Fibroblast of skin of left quadriceps (primary cell): Measurements from ENCODE around the gene JKAMP.

Experiments
- DNase-seq, 2 experiments: peaks; one replicate each; pipeline ENCODE4 v3.0.0-alpha.2; 2013; ENCODE audit warnings: low read depth in 2 of 2

Gene JKAMP

GRCh38 chr14:59481407-59481806, 2.9 kb upstream of the JKAMP start:
- no peak for DNase-seq

GRCh38 chr14:59481871-59482540, 2.3 kb upstream of the JKAMP start:
- DNase-seq: peak; percentile 69 to 72

GRCh38 chr14:59482541-59483331, 1.6 kb upstream of the JKAMP start:
- DNase-seq: peak; percentile 84 to 85

GRCh38 chr14:59483363-59483762, 954 bp upstream of the JKAMP start:
- DNase-seq: peak; percentile 47 to 50

- no peak for DNase-seq
Measured at GRCh38 chr14:59484639-59485175, 390 bp downstream of the JKAMP start.

GRCh38 chr14:59490756-59491155, 6.4 kb downstream of the JKAMP start:
- no peak for DNase-seq

- no peak for DNase-seq
Measured at GRCh38 chr14:59492384-59492783, 8.1 kb downstream of the JKAMP start.

- DNase-seq: no peak
Measured at GRCh38 chr14:59500732-59501131, 16.4 kb downstream of the JKAMP start.

- DNase-seq: no peak
Measured at GRCh38 chr14:59503256-59503655, 18.9 kb downstream of the JKAMP start.

GRCh38 chr14:59507063-59507751, 22.9 kb downstream of the JKAMP start:
- DNase-seq: peak in 1 of 2 experiments; percentile 10

- DNase-seq: no peak
Measured at GRCh38 chr14:59507752-59508103, 23.4 kb downstream of the JKAMP start.

- no peak for DNase-seq
Measured at GRCh38 chr14:59509101-59509500, 24.8 kb downstream of the JKAMP start.

GRCh38 chr14:59510001-59510400, 25.7 kb downstream of the JKAMP start:
- no peak for DNase-seq

GRCh38 chr14:59510966-59511365, 26.6 kb downstream of the JKAMP start:
- no peak for DNase-seq

GRCh38 chr14:59511916-59512575, 27.7 kb downstream of the JKAMP start:
- no peak for DNase-seq

GRCh38 chr14:59520224-59520623, 35.9 kb downstream of the JKAMP start:
- DNase-seq: no peak

- no peak for DNase-seq
Measured at GRCh38 chr14:59529189-59529588, 44.9 kb downstream of the JKAMP start.

GRCh38 chr14:59530349-59530748, 46.0 kb downstream of the JKAMP start:
- DNase-seq: no peak

GRCh38 chr14:59532419-59532818, 48.1 kb downstream of the JKAMP start:
- no peak for DNase-seq

- DNase-seq: no peak
Measured at GRCh38 chr14:59534361-59534987, 50.2 kb downstream of the JKAMP start.

GRCh38 chr14:59537476-59537875, 53.2 kb downstream of the JKAMP start:
- no peak for DNase-seq
